ENCODE data around the gene RBCK1. TPM values are rescaled to one million over a fixed set of nuclear protein-coding genes. Genes with fewer than 3 reads are reported as not detected.

Gene RBCK1
- total RNA-seq, 2 donors from 2014 or later = 84.0 to 102 TPM

DNA sequence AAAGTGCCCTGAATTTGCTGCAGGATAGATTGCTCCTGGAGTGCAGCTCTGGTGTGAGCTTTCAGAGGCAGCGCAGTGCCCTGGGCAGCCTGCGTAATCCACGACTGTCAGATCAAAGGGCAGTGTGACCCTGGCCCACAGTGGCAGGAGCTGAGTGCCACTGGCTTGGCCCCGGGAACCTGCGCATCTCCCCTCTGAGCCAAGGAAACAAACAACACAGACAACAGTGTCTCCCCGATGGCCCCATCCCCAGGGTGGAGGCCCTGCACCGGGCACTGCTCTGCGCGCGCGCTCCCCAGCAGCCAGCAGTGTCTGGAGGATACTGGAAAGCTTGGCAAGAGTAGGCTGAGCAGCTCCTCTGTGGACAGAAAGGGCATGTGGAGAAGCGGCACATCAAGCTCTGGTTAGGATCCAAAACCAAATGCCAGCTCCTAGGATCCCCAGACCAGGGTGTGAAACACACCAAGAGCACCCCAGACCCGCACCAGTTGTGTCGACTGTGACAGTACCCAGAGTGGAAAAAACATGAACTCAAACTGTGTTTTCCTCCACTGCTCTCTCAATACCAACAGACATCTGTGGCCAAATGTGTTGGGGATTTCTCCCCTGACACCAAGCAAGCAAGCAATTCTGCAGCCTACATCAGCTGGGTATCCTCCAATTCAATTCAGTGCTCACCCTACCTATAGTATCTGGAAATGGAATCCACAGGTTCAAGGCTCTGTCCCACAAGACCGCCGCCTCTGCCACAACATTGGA lies 26.7 kb downstream of the RBCK1 start:
- Histone ChIP-seq H3K9me3 (no peaks in the 10 kb centered on the region), H3K4me1 (ENCODE audit: control insufficient read depth in 1 of 2, low read depth in 2 of 2) (no peaks in the 10 kb centered on the region), H3K27ac (no peak overlapping the region), H3K4me3 (no peak overlapping the region), H3K36me3 (peaks cover 44% of the 10 kb centered on the region), H3K27me3 (replicated peaks; ENCODE audit: insufficient read depth) (no peaks in the 10 kb centered on the region)
- TF ChIP-seq CTCF (IDR thresholded peaks at IDR 0.05) = no peak
- DNase-seq (ENCODE audit: low spot score) = no peak
- ATAC-seq (ENCODE audit: insufficient number of reproducible peaks, low FRiP score, low read depth) = no peak

DNA sequence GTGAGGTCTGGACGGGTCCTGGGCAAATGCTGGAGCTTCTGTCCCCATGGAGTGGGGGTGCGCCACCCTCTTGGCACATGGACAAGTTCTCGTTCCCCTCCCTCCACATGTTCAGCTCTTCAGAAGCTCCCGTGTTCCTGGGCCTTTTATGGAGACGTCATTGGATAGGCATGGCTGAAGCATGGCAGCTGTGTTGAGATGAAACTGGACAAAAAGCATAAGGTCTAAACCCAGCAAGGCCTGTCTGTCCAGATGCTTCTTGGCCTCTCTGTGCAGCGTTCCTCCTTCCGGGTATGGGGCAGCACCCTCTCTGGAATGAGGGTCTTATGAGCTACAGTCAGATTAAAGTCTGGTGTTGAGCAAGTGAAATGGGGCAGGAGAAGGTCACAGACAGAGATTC lies 27.5 kb downstream of the RBCK1 start:
- no peak for TF ChIP-seq CTCF (IDR thresholded peaks at IDR 0.05)
- Histone ChIP-seq H3K4me3 (no peak overlapping the region), H3K4me1 (ENCODE audit: control insufficient read depth in 1 of 2, low read depth in 2 of 2) (no peaks in the 10 kb centered on the region), H3K9me3 (no peaks in the 10 kb centered on the region), H3K27ac (no peak overlapping the region), H3K36me3 (peaks cover 43% of the 10 kb centered on the region), H3K27me3 (replicated peaks; ENCODE audit: insufficient read depth) (no peaks in the 10 kb centered on the region)
- no peak for ATAC-seq (ENCODE audit: insufficient number of reproducible peaks, low FRiP score, low read depth)
- no peak for DNase-seq (ENCODE audit: low spot score)

DNA sequence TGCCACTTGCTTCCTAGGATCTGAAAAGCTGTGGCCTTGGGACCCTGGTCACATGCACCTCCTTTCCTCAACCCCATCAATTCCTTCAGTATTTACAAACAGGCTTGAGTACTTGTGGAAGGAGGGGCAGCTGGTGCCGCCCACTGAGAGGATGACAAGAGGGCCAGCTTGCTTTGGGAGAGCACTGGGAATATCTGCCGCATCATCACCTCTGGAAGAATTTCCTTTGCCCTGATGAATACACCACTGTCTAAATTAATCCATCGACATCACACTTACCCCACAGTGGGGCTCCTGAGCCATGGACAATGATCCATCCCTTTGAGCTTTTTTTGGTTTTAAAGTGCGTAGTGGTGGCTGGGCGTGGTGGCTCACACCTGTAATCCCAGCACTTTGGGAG lies 28.4 kb downstream of the RBCK1 start:
- Histone ChIP-seq H3K4me1 (ENCODE audit: control insufficient read depth in 1 of 2, low read depth in 2 of 2) (no peaks in the 10 kb centered on the region), H3K9me3 (no peaks in the 10 kb centered on the region), H3K4me3 (no peak overlapping the region), H3K27me3 (replicated peaks; ENCODE audit: insufficient read depth) (no peaks in the 10 kb centered on the region), H3K27ac (no peak overlapping the region), H3K36me3 (peaks cover 45% of the 10 kb centered on the region)
- no peak for TF ChIP-seq CTCF (IDR thresholded peaks at IDR 0.05)
- ATAC-seq (ENCODE audit: insufficient number of reproducible peaks, low FRiP score, low read depth) = no peak
- no peak for DNase-seq (ENCODE audit: low spot score)

DNA sequence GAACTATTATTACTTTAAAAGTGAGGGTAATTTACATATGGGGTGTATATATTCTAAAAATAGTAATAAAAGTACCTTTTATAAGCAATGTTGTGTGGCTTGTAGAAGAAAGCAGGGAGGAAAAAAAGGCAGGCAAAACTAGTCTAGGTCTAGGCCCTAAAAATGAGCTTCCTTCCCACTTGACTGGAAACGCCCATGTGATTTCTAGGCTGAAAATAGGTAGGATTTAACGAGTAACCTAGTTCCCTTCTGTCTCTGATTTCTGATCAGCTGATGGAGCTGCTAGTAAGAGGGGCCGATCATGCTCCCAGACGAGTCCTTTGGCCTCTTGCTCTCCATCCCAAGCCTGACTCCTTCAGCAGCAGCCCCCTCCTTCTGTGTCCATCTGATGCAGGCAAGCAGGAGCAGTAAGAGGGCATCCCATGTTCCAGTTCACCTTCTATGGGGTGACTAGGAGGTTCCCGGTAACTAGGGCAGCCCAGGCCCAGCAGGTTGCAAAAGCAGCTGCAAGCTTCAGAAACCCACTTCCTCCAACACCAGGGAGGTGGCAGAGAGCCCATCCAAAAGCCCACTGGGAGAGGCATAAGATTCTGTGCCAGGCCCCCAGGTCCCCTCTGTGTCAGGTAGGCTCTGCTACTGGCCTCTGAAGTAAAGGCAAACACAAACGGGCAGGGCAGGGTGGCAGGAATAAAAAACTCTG lies 29.8 kb downstream of the RBCK1 start:
- Histone ChIP-seq H3K4me3 (no peak overlapping the region), H3K27me3 (replicated peaks; ENCODE audit: insufficient read depth) (no peaks in the 10 kb centered on the region), H3K36me3 (peaks cover 50% of the 10 kb centered on the region), H3K9me3 (no peaks in the 10 kb centered on the region), H3K4me1 (ENCODE audit: control insufficient read depth in 1 of 2, low read depth in 2 of 2) (no peaks in the 10 kb centered on the region), H3K27ac (no peak overlapping the region)
- DNase-seq (ENCODE audit: low spot score) (no peak), ATAC-seq (ENCODE audit: insufficient number of reproducible peaks, low FRiP score, low read depth) (no peak)
- no peak for TF ChIP-seq CTCF (IDR thresholded peaks at IDR 0.05)

DNA sequence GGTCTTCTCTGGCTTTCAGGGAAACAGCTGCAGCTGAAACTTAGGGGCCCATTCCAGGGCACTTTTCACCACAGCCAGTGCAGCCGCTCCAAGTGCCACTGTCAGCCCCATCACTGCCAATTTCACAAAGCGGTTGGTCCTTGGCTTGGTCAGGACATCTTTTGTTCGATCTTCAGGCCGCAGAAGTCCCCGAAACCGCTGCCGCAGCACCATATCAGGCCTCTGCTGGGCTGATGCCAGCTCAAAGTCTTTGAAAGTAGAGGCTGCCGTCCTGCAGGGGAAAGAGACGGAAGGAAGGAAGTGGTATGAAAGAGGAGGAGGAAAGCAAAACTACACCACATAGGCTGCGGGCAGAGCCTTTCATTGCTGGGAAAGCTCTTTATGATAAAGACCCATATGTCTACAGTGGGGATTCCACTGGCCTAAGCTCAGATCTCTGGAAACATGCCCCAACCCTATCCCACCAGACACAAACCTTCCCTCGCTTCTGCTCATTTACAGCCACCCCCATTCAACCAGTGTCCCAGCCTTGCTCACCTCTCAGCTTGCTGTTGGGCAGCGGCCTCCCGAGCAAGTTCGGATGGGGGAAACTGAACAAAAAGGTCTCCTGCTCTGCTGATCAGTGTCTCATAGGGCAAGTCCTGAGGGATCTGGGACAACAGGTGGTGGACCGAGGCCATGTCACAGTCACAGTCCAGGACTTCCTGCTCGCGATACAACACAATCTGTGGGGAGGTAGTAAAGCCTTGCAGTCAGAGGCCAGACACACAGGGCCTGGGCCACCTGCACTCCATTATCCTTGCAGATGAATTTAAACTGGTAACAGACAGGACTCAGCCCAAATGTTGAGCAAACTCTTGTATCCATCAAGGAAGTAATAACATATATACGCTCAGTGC lies 30.7 kb downstream of the RBCK1 start:
- Histone ChIP-seq H3K27ac (no peak overlapping the region), H3K4me1 (ENCODE audit: control insufficient read depth in 1 of 2, low read depth in 2 of 2) (no peaks in the 10 kb centered on the region), H3K4me3 (no peak overlapping the region), H3K36me3 (peaks cover 50% of the 10 kb centered on the region), H3K9me3 (no peaks in the 10 kb centered on the region), H3K27me3 (replicated peaks; ENCODE audit: insufficient read depth) (no peaks in the 10 kb centered on the region)
- no peak for DNase-seq (ENCODE audit: low spot score)
- no peak for ATAC-seq (ENCODE audit: insufficient number of reproducible peaks, low FRiP score, low read depth)
- no peak for TF ChIP-seq CTCF (IDR thresholded peaks at IDR 0.05)
